GM04504 (cell line): Measurements from ENCODE around the gene TBXA2R.

Experiments
- DNase-seq: peaks from one replicate; pipeline ENCODE4 v3.0.0-alpha.2; 2012; ENCODE audit warnings: low read depth

Gene TBXA2R

GRCh38 chr19:3551792-3552095, 54.9 kb downstream of the TBXA2R start:
- no peak for DNase-seq

- no peak for DNase-seq
Measured at GRCh38 chr19:3550947-3551791, 55.5 kb downstream of the TBXA2R start.

- DNase-seq, result no peak
Measured at GRCh38 chr19:3549816-3550215, 56.9 kb downstream of the TBXA2R start.

- no peak for DNase-seq
Measured at GRCh38 chr19:3548606-3549005, 58.1 kb downstream of the TBXA2R start.

- no peak for DNase-seq
Measured at GRCh38 chr19:3547767-3548282, 58.9 kb downstream of the TBXA2R start.

- no peak for DNase-seq
Measured at GRCh38 chr19:3547301-3547731, 59.4 kb downstream of the TBXA2R start.

GRCh38 chr19:3546119-3546518, 60.6 kb downstream of the TBXA2R start:
- no peak for DNase-seq

- DNase-seq, result no peak
Measured at GRCh38 chr19:3545669-3546034, 61.0 kb downstream of the TBXA2R start.

- peak; percentile 17 for DNase-seq
Measured at GRCh38 chr19:3544742-3545668, 61.7 kb downstream of the TBXA2R start.
